HepG2 (cell line): Measurements from ENCODE around the gene TNMD. TPM values are rescaled to one million over a fixed set of nuclear protein-coding genes. Genes with fewer than 3 reads are reported as not detected.
A peak's percentile ranks its signal among the peaks of the same experiment; 100 is the strongest.

Experiments used
- ATAC-seq: fragments of 200-7000 bp; cut with Tn5 transposase; 3 replicates; pipeline ENCODE4 v1.9.1; 2020; ENCODE audit warnings: mild to moderate bottlenecking, moderate library complexity
- BruUV-seq: library from RNA; stranded (reverse); fragments of 400-500 nt; replicated peaks from 2 replicates; lab custom pipeline; 2021; lab: Mats Ljungman, UMichigan
- CTCF ChIA-PET: fragments of 300-600 bp; formaldehyde crosslinking; extraction: SDS; loops from one replicate; lab custom pipeline; 2021; ENCODE audit warnings: low total read pairs, inconsistent platforms, low intra/inter-chr PET ratio; lab: Yijun Ruan, JAX
- POLR2A ChIA-PET: fragments of 350-600 bp; sonication (Branson Sonifier 250); formaldehyde crosslinking; loops from one replicate; lab custom pipeline; 2020; ENCODE audit warnings: antibody characterized with exemption, inconsistent platforms; lab: Yijun Ruan, JAX
- DNase-seq: peaks from one replicate; pipeline ENCODE4 v3.0.0-alpha.2; 2015; ENCODE audit warnings: low spot score
- FAIRE-seq: peaks from 3 replicates; lab custom pipeline; 2011; peaks lifted over from hg19 to GRCh38; lab: Jason Lieb, UNC
- H2AFZ ChIP-seq: one replicate; pipeline ENCODE4 v1.6.1; 2011; ENCODE audit warnings: low read length, inconsistent platforms
- H3K27ac ChIP-seq: fragments of 300-600 bp; 3 replicates; pipeline ENCODE4 v1.8.0; 2011; ENCODE audit warnings: mixed run types, mild to moderate bottlenecking, mixed read lengths, low read length, inconsistent platforms; ENCODE audit not compliant: insufficient read depth; ENCODE audit errors: extremely low read length
- H3K27me3 ChIP-seq, 2 experiments: fragments of 200-600 bp in 1 of 2; 2 replicates in 1 of 2; 3 replicates in 1 of 2; pipeline versions ENCODE4 v1.6.0 to v1.8.0; 2011; ENCODE audit warnings: low read length in 2 of 2, mild to moderate bottlenecking in 2 of 2, moderate library complexity in 2 of 2, inconsistent platforms in 1 of 2; ENCODE audit not compliant: insufficient read depth in 2 of 2, control insufficient read depth in 1 of 2
- H3K36me3 ChIP-seq, 2 experiments: fragments of 200-600 bp in 1 of 2; replicated peaks in 1 of 2; 2 replicates in 1 of 2; 3 replicates in 1 of 2; pipeline versions ENCODE4 v1.5.1 to v1.8.0; 2011; ENCODE audit warnings: low read length in 2 of 2, inconsistent platforms in 1 of 2; ENCODE audit not compliant: insufficient read depth in 2 of 2, control insufficient read depth in 1 of 2
- H3K4me1 ChIP-seq: 2 replicates; pipeline ENCODE4 v1.5.1; 2012; ENCODE audit warnings: low read length, inconsistent platforms; ENCODE audit not compliant: insufficient read depth
- H3K4me2 ChIP-seq: 2 replicates; pipeline ENCODE4 v1.6.0; 2011; ENCODE audit warnings: low read depth, low read length, inconsistent platforms
- H3K4me3 ChIP-seq, 3 experiments: fragments of 200-600 bp in 1 of 3; sonication (generic), shearing (Covaris generic) in 1 of 3; replicated peaks in 1 of 3; 2 replicates each; pipeline ENCODE4 v1.5.1; 2011 to 2016; ENCODE audit warnings: low read length in 3 of 3, inconsistent platforms in 2 of 3, low read depth in 2 of 3, mild to moderate bottlenecking in 2 of 3, control low read depth in 1 of 3, mixed read lengths in 1 of 3; ENCODE audit not compliant: insufficient read depth in 1 of 3
- H3K79me2 ChIP-seq: one replicate; pipeline ENCODE4 v1.6.1; 2011; ENCODE audit warnings: low read length, inconsistent platforms; ENCODE audit not compliant: insufficient read depth
- H3K9ac ChIP-seq: 2 replicates; pipeline ENCODE4 v1.6.0; 2011; ENCODE audit warnings: mild to moderate bottlenecking, low read depth, low read length, inconsistent platforms; ENCODE audit not compliant: insufficient read depth
- H3K9me3 ChIP-seq: 2 replicates; pipeline ENCODE4 v1.5.1; 2012; ENCODE audit warnings: mild to moderate bottlenecking, low read length
- H4K20me1 ChIP-seq: 2 replicates; pipeline ENCODE4 v1.6.0; 2011; ENCODE audit warnings: inconsistent platforms, mild to moderate bottlenecking, low read length, moderate library complexity; ENCODE audit not compliant: insufficient read depth
- ATF6 ChIP-seq: sonication (generic); formaldehyde crosslinking; conservative IDR thresholded peaks from 2 replicates; pipeline ENCODE4 v1.4.0; 2020; ENCODE audit warnings: missing genetic modification reagents
- CREB3 ChIP-seq: sonication (generic); formaldehyde crosslinking; IDR thresholded peaks from 2 replicates; pipeline ENCODE4 v1.5.0; 2020; ENCODE audit warnings: missing genetic modification reagents
- CREM ChIP-seq, 2 experiments: sonication (generic) in 1 of 2; formaldehyde crosslinking in 1 of 2; IDR thresholded peaks; 2 replicates each; pipeline versions ENCODE4 v1.4.0 to v1.6.1; 2016 to 2020; ENCODE audit warnings: antibody characterized with exemption in 1 of 2, mild to moderate bottlenecking in 1 of 2, missing genetic modification reagents in 1 of 2
- DMAP1 ChIP-seq: IDR thresholded peaks from 2 replicates; pipeline ENCODE4 v1.6.1; 2016
- MYC ChIP-seq: sonication (generic); formaldehyde crosslinking; IDR thresholded peaks from 2 replicates; pipeline ENCODE4 v1.9.0; 2021; ENCODE audit warnings: missing genetic modification reagents, borderline replicate concordance
- SNAI1 ChIP-seq: sonication (generic); formaldehyde crosslinking; IDR thresholded peaks from 2 replicates; pipeline ENCODE4 v1.5.0; 2020; ENCODE audit warnings: mild to moderate bottlenecking, missing genetic modification reagents, borderline replicate concordance
- SOX13 ChIP-seq, 3 experiments: fragments of 450-650 bp in 1 of 3; sonication (generic) in 1 of 3; formaldehyde crosslinking in 1 of 3; IDR thresholded peaks in 2 of 3; conservative IDR thresholded peaks in 1 of 3; 2 replicates each; pipeline versions ENCODE4 v1.5.0 to v1.6.1; 2016 to 2020; ENCODE audit warnings: antibody characterized with exemption in 1 of 3, mild to moderate bottlenecking in 1 of 3, missing compliant biosample characterization in 1 of 3, missing genetic modification reagents in 1 of 3, moderate library complexity in 1 of 3
- YY1 ChIP-seq: IDR thresholded peaks from 2 replicates; pipeline ENCODE4 v1.6.1; 2011; ENCODE audit warnings: low read length, low read depth, moderate library complexity, mild to moderate bottlenecking; ENCODE audit not compliant: insufficient read depth, insufficient replicate concordance
- ZFX ChIP-seq: sonication (generic); formaldehyde crosslinking; IDR thresholded peaks from 2 replicates; pipeline ENCODE4 v1.4.0; 2020; ENCODE audit warnings: mild to moderate bottlenecking, low read depth, missing genetic modification reagents, moderate library complexity
- ZGPAT ChIP-seq: IDR thresholded peaks from 2 replicates; pipeline ENCODE4 v1.6.1; 2016; ENCODE audit warnings: mild to moderate bottlenecking
- ZNF10 ChIP-seq: sonication (generic); formaldehyde crosslinking; IDR thresholded peaks from 2 replicates; pipeline ENCODE4 v1.4.0; 2020; ENCODE audit warnings: mild to moderate bottlenecking, low read depth, missing genetic modification reagents, borderline replicate concordance
- ZNF768 ChIP-seq: sonication (generic); formaldehyde crosslinking; IDR thresholded peaks from 2 replicates; pipeline ENCODE4 v1.4.0; 2020; ENCODE audit warnings: missing genetic modification reagents
- WGBS: methylation state at CpG from one replicate; pipeline ENCODE4 v1.1.6; 2017; ENCODE audit warnings: low lambda C conversion rate; 5-methylcytosine and 5-hydroxymethylcytosine counted together
- in situ Hi-C: cut with HindIII; loops from 2 replicates; pipeline ENCODE4 v1.10.0; 2017; ENCODE audit warnings: low pct_unique_long_range_greater_than_20kb; ENCODE audit not compliant: extremely low pct_ligation_motif_present
- intact Hi-C: fragments of 100-400 bp; cut with micrococcal nuclease; formaldehyde crosslinking; loops from one replicate; pipeline ENCODE4 v1.10.0; 2022; ENCODE audit not compliant: unreplicated experiment
- polyA plus RNA-seq, 8 experiments: library from polyadenylated mRNA; depleted of rRNA in 3 of 8; stranded (reverse) in 7 of 8; unstranded in 1 of 8; fragments of >200 nt; fragmentation: Illumina TruSeq in 4 of 8; extraction: Trizol in 4 of 8; gene quantifications; 2 replicates each; pipeline versions ENCODE4 v1.2.1 to v1.2.3, GENCODE V29; 2011 to 2016; ENCODE audit warnings: low read depth in 4 of 8, missing spikeins in 1 of 8, mixed read lengths in 1 of 8; ENCODE audit not compliant: insufficient read depth in 1 of 8
- total RNA-seq, 5 experiments: library from RNA; depleted of rRNA; stranded (reverse); fragments of >200 nt; fragmentation: Illumina TruSeq; extraction: Trizol; gene quantifications; 2 replicates each; pipeline ENCODE4 v1.2.3, GENCODE V29; 2016; ENCODE audit warnings: low read depth in 1 of 5
- TF ChIP-seq, protein P1 (sequence below): sonication (generic); formaldehyde crosslinking; IDR thresholded peaks from 2 replicates; pipeline ENCODE4 v1.4.0; 2020; ENCODE audit warnings: missing genetic modification reagents
- TF ChIP-seq, protein P2 (sequence below): sonication (generic); formaldehyde crosslinking; IDR thresholded peaks from 2 replicates; pipeline ENCODE4 v1.4.0; 2020; ENCODE audit warnings: missing genetic modification reagents

TNMD gene
- total and polyA plus RNA-seq, 2 of the 13 experiments (the other 11 are each of a cell fraction or from before 2014, with no cell fraction given): not detected

DNA sequence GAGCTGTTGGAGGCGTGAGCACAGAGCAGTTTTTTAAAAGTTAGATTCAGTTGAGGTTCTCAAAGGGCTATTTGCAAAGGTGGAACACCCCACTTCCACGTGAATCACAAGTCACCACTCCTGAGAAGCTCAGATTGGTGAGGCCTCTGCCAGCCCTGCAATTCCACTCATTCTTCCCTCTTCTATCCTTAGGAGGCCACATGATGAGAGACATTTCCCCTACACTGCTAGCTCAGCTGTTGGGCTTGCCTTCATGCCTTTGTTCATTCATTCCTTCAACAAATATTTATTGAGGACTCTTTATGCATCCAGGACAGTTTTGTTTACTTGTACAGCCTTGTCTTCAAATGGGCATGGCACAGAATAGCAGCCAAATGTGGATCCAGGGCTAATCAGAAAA is 63.0 kb downstream of the TNMD start:
- POLR2A ChIA-PET: interaction anchor here (5.1 kb wide), 1 partner anchor 11 kb away, joined by 67 read pairs; the partner anchor contains the start of gene TSPAN6
- BruUV-seq: no TSS peak
- Histone ChIP-seq H3K9me3 (no peaks in the 10 kb centered on the region), H3K4me1 (peaks cover 81% of the 10 kb centered on the region), H3K4me2 (peak overlapping the region; percentile 88), H3K27me3 (no peaks in the 10 kb centered on the region), H3K9ac (peak overlapping the region; percentile 54), H3K36me3 (no peaks in the 10 kb centered on the region), H3K79me2 (no peaks in the 10 kb centered on the region), H2AFZ (no peak overlapping the region), H3K4me3 (peak overlapping the region in 2 of 3 experiments; percentile 28 to 52; a peak in 1 of 6 replicates), H4K20me1 (no peaks in the 10 kb centered on the region), H3K27ac (peak overlapping the region; percentile 97)
- DNase-seq (peak; percentile 60), ATAC-seq (peak; percentile 30), FAIRE-seq (peak; percentile 37)
- intact Hi-C loops: no loop called here
- in situ Hi-C loops: no loop called here
- WGBS: no CpG with 5 or more reads among the region's 2 CpGs
- CTCF ChIA-PET: no interaction called here
- TF ChIP-seq, protein P1, sequence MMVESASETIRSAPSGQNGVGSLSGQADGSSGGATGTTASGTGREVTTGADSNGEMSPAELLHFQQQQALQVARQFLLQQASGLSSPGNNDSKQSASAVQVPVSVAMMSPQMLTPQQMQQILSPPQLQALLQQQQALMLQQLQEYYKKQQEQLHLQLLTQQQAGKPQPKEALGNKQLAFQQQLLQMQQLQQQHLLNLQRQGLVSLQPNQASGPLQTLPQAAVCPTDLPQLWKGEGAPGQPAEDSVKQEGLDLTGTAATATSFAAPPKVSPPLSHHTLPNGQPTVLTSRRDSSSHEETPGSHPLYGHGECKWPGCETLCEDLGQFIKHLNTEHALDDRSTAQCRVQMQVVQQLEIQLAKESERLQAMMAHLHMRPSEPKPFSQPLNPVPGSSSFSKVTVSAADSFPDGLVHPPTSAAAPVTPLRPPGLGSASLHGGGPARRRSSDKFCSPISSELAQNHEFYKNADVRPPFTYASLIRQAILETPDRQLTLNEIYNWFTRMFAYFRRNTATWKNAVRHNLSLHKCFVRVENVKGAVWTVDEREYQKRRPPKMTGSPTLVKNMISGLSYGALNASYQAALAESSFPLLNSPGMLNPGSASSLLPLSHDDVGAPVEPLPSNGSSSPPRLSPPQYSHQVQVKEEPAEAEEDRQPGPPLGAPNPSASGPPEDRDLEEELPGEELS (CRISPR knock-in tag): 0 out of 2 replicates have a peak, but pooled peaks have one; percentile 32
- TF ChIP-seq YY1 (no peak), MYC (CRISPR knock-in tag) (no peak), ZGPAT (no peak), SOX13 (IDR thresholded peaks at IDR 0.05) (no peak), SOX13 (CRISPR knock-in tag; conservative IDR thresholded peaks at IDR 0.05 in 1 of 2, IDR thresholded peaks at IDR 0.05 in 1 of 2) (peak in 1 of 2 experiments; percentile 76; a peak in 2 of 4 replicates), ZNF768 (CRISPR knock-in tag) (no peak), ZFX (no peak), SNAI1 (CRISPR knock-in tag) (no peak), CREM (IDR thresholded peaks at IDR 0.05) (no peak), CREM (CRISPR knock-in tag; IDR thresholded peaks at IDR 0.05) (no peak), DMAP1 (CRISPR knock-in tag) (no peak), ATF6 (CRISPR knock-in tag) (no peak), CREB3 (CRISPR knock-in tag) (no peak), ZNF10 (CRISPR knock-in tag) (no peak)
- TF ChIP-seq, protein P2, sequence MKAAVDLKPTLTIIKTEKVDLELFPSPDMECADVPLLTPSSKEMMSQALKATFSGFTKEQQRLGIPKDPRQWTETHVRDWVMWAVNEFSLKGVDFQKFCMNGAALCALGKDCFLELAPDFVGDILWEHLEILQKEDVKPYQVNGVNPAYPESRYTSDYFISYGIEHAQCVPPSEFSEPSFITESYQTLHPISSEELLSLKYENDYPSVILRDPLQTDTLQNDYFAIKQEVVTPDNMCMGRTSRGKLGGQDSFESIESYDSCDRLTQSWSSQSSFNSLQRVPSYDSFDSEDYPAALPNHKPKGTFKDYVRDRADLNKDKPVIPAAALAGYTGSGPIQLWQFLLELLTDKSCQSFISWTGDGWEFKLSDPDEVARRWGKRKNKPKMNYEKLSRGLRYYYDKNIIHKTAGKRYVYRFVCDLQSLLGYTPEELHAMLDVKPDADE (CRISPR knock-in tag): no peak
